HG02678 (cell line): ENCODE results near the gene AK9.
A peak's percentile ranks its signal among the peaks of the same experiment; 100 is the strongest.

Source experiments
- ATAC-seq: cut with Tn5 transposase; IDR thresholded peaks from one replicate; pipeline ENCODE4 v1.9.1; 2021; ENCODE audit warnings: mild to moderate bottlenecking, moderate library complexity; ENCODE audit not compliant: unreplicated experiment

Gene AK9

DNA sequence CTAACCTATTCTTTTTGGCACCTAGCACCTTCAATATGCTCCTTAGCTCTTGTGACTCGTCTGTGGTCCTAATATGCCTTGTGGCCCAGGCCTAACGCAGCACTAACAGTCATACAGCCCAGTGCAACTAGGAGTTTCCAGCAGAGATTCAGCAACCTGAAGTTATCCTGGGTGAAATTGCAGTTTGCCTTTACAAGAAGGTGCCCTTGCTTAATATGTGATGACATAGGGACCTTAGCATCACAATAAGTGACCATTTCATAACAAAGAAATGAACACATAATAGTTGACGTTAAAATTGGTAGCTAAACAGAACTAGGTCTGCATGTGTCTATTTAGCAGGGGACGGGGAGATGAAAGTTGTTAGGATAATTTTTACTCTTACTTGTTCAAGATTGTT lies 10.2 kb upstream of the AK9 start:
- ATAC-seq: no peak

- no peak for ATAC-seq
Observed at GRCh38 chr6:109696355-109696754, 5.4 kb upstream of the AK9 start.

- no peak for ATAC-seq
Observed at GRCh38 chr6:109695468-109695867, 4.5 kb upstream of the AK9 start.

- ATAC-seq: peak; percentile 29
Observed at GRCh38 chr6:109693111-109693510, 2.1 kb upstream of the AK9 start.

DNA sequence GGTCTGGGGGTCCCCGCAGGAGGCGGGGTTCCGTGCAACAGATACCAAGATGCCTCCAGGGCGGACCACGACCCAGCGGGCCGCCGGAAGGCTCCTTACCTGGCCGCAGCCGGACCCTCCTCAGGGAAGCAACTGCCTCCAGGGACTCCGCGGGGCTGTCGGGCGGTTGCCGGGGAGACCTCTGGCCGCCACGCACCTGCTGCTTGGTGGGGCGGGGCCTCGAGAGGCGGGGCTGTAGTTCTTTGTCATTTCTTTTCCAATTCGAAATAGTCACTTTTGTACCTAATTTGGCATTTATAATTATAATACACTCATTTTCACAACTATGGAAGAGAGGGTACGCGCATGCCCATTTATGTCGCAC lies 647 bp downstream of the AK9 start:
- ATAC-seq: peak; percentile 49

- ATAC-seq: no peak
Observed at GRCh38 chr6:109687271-109687761, 3.7 kb downstream of the AK9 start.

- no peak for ATAC-seq
Observed at GRCh38 chr6:109686566-109687265, 4.3 kb downstream of the AK9 start.

GRCh38 chr6:109678661-109679505 lies 12.1 kb downstream of the AK9 start:
- ATAC-seq: peak; percentile 51

- no peak for ATAC-seq
Observed at GRCh38 chr6:109678240-109678639, 12.8 kb downstream of the AK9 start.

- ATAC-seq: no peak
Observed at GRCh38 chr6:109676724-109677123, 14.3 kb downstream of the AK9 start.

GRCh38 chr6:109672839-109673238 lies 18.2 kb downstream of the AK9 start:
- no peak for ATAC-seq

GRCh38 chr6:109672175-109672574 lies 18.8 kb downstream of the AK9 start:
- no peak for ATAC-seq

GRCh38 chr6:109671733-109672132 lies 19.3 kb downstream of the AK9 start:
- no peak for ATAC-seq

DNA sequence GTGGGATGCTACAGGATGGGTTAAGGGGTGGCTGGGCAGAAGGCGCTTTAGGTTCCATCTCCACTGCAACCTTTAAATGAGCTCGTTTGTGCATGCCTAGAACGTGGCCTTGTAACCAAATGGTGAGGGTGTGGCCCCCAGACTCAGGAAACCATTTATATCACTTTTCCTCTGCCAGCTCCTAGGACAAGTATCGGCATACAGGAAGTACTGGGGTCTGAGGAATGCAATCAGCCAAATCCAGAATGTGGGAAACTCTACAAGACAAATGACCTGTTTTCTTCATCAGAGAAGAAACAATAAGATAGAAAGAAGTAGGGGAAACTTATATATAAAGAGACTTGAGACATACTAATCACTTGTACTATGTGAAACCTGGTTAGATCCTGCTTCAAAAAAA lies 21.2 kb downstream of the AK9 start:
- no peak for ATAC-seq

- no peak for ATAC-seq
Observed at GRCh38 chr6:109662192-109662591, 28.8 kb downstream of the AK9 start.

- ATAC-seq: no peak
Observed at GRCh38 chr6:109660526-109661320, 30.3 kb downstream of the AK9 start.

DNA sequence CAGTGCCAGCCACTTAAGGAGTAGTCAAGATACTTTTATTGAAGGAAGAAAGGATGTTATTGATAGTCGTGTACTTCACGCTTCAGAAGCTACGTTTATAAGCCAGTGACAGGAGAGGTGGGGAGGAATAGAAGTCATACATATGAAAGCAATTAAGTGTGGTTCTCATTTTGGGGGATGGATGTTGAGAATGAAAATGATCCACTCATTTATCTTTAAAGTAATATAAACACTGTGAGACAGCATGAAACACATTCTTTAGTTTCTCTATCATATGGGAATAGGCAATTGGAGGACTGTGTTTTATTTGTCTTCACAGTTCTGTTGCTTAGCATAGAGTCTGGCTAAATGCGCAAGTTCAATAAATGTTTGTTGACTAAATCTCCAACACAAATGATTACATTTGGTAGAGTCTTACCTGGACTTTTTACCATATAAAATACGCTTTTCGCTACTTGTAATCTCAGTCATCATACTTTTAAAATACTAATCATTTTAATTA lies 35.2 kb downstream of the AK9 start:
- ATAC-seq: no peak

GRCh38 chr6:109653264-109653663 lies 37.7 kb downstream of the AK9 start:
- no peak for ATAC-seq

- no peak for ATAC-seq
Observed at GRCh38 chr6:109644131-109644530, 46.9 kb downstream of the AK9 start.

DNA sequence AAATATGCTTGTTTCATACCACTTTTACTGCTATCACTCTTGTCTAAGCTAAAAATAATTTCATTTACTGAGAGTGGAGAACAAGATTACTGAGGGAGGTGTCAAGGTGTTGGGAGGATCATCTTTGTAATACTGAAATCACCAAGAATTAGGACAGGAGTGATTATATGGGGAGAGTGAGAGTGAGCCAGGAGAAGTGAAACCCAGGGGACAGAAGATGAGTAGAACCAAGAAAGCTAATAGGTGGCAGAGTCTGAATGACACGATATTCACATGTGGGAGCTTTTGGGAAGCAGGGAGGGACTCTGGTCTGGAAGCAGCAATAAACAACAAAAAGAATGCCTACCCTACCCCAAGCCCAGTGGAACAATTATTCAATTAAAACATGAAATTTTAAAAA lies 58.6 kb downstream of the AK9 start:
- ATAC-seq: no peak

GRCh38 chr6:109631403-109631802 lies 59.6 kb downstream of the AK9 start:
- no peak for ATAC-seq
